Measurements from ENCODE around the gene HHEX.
"Not testable (repeated sequence)": the region's sequence is repeated elsewhere in the genome, so short reads cannot be mapped to it uniquely, and the experiment has no call there.

The HHEX gene

DNA sequence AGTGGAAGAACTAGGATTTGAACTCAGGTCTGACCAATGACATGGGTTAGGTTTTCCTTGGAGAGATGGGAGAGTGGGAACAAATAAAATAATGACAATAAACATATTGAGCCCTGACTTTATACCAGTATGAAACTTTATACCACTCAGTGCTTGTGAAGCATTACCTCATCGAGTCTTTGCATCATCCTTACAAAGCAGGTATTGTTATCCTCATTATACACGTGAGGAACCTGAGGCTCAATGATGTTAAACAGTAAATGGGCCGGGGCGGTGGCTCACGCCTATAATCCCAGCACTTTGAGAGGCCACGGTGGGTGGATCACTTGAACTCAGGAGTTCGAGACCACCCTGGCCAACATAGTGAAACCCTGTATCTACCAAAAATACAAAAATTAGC is 47.7 kb downstream of the HHEX start:
- TF ChIP-seq CTCF (IDR thresholded peaks at IDR 0.05; ENCODE audit: low read depth, low read length): no peak
- DNase-seq (ENCODE audit: extremely low read depth, low read depth): no peak

- TF ChIP-seq CTCF (IDR thresholded peaks at IDR 0.05; ENCODE audit: low read depth, low read length): no peak
Measured at GRCh38 chr10:92740762-92741161, 51.0 kb downstream of the HHEX start.

GRCh38 chr10:92741741-92742140 is 52.0 kb downstream of the HHEX start:
- not testable (repeated sequence) for DNase-seq (ENCODE audit: extremely low read depth, low read depth)

More at GRCh38 chr10:92740762-92741161, 51.0 kb downstream of the HHEX start:
- DNase-seq (ENCODE audit: extremely low read depth, low read depth): no peak

GRCh38 chr10:92742331-92743228 is 52.8 kb downstream of the HHEX start:
- DNase-seq (ENCODE audit: extremely low read depth, low read depth): no peak
- no peak for TF ChIP-seq CTCF (IDR thresholded peaks at IDR 0.05; ENCODE audit: low read depth, low read length)
